Psoas muscle (tissue), 8 donors: ENCODE data around the gene PANK4. TPM values are rescaled to one million over a fixed set of nuclear protein-coding genes. Genes with fewer than 3 reads are reported as not detected.

Source experiments
- ATAC-seq, 4 donors: fragments of 200-7000 bp; cut with Tn5 transposase; one replicate each; pipeline ENCODE4 v1.9.1; 2020; ENCODE audit warnings: moderate library complexity in 3 of 4, mild to moderate bottlenecking in 2 of 4
- DNase-seq, 2 donors: peaks; one replicate each; pipeline ENCODE4 v3.0.0-alpha.2; 2020
- H3K27ac ChIP-seq: fragments of 200-600 bp; one replicate; pipeline ENCODE4 v1.8.0; 2022
- H3K27me3 ChIP-seq, 3 donors: fragments of 200-600 bp in 1 of 3; one replicate each; pipeline versions ENCODE4 v1.6.1 to v1.8.0; 2013 to 2022; ENCODE audit warnings: low read length in 2 of 3, mild to moderate bottlenecking in 2 of 3, moderate library complexity in 1 of 3; ENCODE audit not compliant: insufficient read depth in 3 of 3
- H3K36me3 ChIP-seq, 2 donors: fragments of 200-600 bp in 1 of 2; one replicate each; pipeline versions ENCODE4 v1.6.1 to v1.8.0; 2013 to 2022; ENCODE audit warnings: low read depth in 1 of 2, mild to moderate bottlenecking in 1 of 2, moderate library complexity in 1 of 2; ENCODE audit not compliant: insufficient read depth in 1 of 2
- H3K4me1 ChIP-seq: fragments of 200-600 bp; one replicate; pipeline ENCODE4 v1.8.0; 2022
- H3K4me3 ChIP-seq: fragments of 200-600 bp; one replicate; pipeline ENCODE4 v1.8.0; 2022; ENCODE audit warnings: mild to moderate bottlenecking
- H3K9me3 ChIP-seq: fragments of 200-600 bp; one replicate; pipeline ENCODE4 v1.8.0; 2022
- WGBS, 3 donors: extraction: QIAGEN DNeasy Blood & Tissue Kit; methylation state at CpG; one replicate each; pipeline versions ENCODE4 v1.1.6 to v1.1.7; 2013; 5-methylcytosine and 5-hydroxymethylcytosine counted together
- intact Hi-C, 2 donors: fragments of 100-400 bp; cut with DNase I; formaldehyde crosslinking; loops; one replicate each; pipeline versions ENCODE4 v1.11.0 to v1.14.2; 2022
- polyA plus RNA-seq, 3 donors: library from polyadenylated mRNA; stranded (reverse); fragments of 200-250 nt; gene quantifications; one replicate each; pipeline ENCODE4 v1.2.3, GENCODE V29; 2013
- total RNA-seq, 4 donors: library from RNA; stranded (reverse); fragmentation: NEBNext Ultra II Directional in 2 of 4; extraction: Animal tissue kit (Norgen Biotek cat#: 25700) in 2 of 4; gene quantifications; one replicate each; pipeline versions ENCODE4 v1.2.1 to v1.2.4, GENCODE V29; 2021 to 2023
- TF ChIP-seq, protein P1 (sequence below): fragments of 200-600 bp; IDR thresholded peaks from one replicate; pipeline ENCODE4 v1.8.0; 2022; ENCODE audit warnings: antibody characterized with exemption
- donor health status: healthy with polysubstance abuse.
- donor health status: DM: no; HTN: no; CAD: no; lungs with moderate emphysema.
- donor health status: Bipolar disorder and iron deficiency.
- donor health status: healthy.
- donor health status: DM: yes; HTN: yes; CAD: no.
- donor health status: DM: no; HTN: no; CAD: no.
- donor health status: DM: no; HTN: no; CAD: no.
- donor health status: DM: yes; HTN: yes; CAD: no.

Gene PANK4
- total and polyA plus RNA-seq, 7 donors = 29.0 to 45.1 (median 31.9) TPM

DNA sequence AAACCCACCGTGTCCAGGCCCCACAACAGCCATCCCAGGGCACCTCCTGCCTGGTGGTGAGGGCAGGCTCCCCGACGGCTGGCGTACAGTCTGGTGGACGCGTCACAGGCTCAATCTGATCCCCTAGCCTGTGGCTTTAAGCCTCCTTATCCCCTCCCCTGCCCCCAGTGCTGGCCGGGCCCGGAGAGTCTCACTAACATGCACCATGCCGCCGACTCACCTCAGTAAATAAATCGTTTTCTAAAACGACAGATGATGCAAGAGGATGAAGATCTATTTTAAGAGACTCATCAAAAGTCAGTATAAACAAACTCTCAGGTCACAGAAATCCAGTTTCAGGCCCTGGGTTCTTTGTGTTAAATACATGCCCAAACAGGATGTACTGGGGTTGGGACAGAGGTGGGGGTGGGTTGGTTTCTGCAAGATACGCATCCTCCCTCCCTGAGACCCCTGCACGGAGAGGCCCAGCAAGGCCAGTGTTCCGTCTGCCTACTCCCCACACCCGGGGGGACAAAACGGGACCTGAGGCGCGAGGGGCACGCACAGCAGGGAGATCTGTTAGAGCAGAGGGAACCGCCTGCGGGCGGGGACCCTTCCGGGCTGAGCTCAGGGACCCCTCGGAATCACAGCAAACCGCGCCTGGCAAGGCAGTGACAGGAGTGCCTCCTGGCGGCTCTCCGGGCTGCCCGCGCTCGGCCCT is 3.1 kb downstream of the PANK4 start:
- ATAC-seq = peak in 3 of 4 donors; percentile 30 to 36 (median 32)
- H3K9me3 ChIP-seq = no peaks in the 10 kb centered on the region
- H3K36me3 ChIP-seq = peaks cover 6 to 36% of the 10 kb centered on the region in 2 donors
- TF ChIP-seq, protein P1, sequence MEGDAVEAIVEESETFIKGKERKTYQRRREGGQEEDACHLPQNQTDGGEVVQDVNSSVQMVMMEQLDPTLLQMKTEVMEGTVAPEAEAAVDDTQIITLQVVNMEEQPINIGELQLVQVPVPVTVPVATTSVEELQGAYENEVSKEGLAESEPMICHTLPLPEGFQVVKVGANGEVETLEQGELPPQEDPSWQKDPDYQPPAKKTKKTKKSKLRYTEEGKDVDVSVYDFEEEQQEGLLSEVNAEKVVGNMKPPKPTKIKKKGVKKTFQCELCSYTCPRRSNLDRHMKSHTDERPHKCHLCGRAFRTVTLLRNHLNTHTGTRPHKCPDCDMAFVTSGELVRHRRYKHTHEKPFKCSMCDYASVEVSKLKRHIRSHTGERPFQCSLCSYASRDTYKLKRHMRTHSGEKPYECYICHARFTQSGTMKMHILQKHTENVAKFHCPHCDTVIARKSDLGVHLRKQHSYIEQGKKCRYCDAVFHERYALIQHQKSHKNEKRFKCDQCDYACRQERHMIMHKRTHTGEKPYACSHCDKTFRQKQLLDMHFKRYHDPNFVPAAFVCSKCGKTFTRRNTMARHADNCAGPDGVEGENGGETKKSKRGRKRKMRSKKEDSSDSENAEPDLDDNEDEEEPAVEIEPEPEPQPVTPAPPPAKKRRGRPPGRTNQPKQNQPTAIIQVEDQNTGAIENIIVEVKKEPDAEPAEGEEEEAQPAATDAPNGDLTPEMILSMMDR = no peak
- no peaks in the 10 kb centered on the region for H3K27me3 ChIP-seq
- peak overlapping the region; percentile 77 for H3K27ac ChIP-seq
- DNase-seq = peak in 1 of 2 donors; percentile 80
- H3K4me3 ChIP-seq = peak overlapping the region; percentile 77
- intact Hi-C loops = no loop called here
- H3K4me1 ChIP-seq = peaks cover 45% of the 10 kb centered on the region
- 44 to 59% (median 58%) methylated on average over 31 to 32 of the region's 32 CpGs for WGBS, 3 donors

DNA sequence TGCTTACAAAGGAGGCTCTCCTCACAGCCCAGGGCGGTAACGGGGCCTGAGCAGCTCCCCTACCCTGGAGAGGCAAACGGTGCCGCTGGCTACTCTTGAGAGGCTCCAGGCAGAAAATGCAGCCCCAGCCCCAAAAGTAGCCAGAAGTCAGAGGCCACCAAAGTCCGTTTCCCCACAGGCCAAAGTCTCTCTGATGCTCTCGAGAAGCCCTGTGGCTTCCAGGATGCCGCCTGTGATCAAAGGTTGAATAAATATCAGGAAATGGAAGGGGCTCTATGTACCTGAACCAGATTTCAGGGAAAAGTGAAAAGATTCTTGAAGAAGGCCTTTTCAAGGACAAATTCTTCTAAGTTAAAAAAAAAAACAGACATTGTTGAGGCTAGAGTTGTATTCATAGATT is 4.2 kb downstream of the PANK4 start:
- ATAC-seq (no peak), DNase-seq (no peak)
- H3K4me3 ChIP-seq = no peak overlapping the region
- H3K27ac ChIP-seq = no peak overlapping the region
- no peaks in the 10 kb centered on the region for H3K27me3 ChIP-seq
- no peaks in the 10 kb centered on the region for H3K9me3 ChIP-seq
- TF ChIP-seq, protein P1 = no peak
- WGBS, 3 donors = 91 to 93% (median 92%) methylated on average over 7 of the region's 7 CpGs
- intact Hi-C loops = no loop called here
- peaks cover 34% of the 10 kb centered on the region for H3K4me1 ChIP-seq
- peaks cover 9 to 47% of the 10 kb centered on the region in 2 donors for H3K36me3 ChIP-seq

DNA sequence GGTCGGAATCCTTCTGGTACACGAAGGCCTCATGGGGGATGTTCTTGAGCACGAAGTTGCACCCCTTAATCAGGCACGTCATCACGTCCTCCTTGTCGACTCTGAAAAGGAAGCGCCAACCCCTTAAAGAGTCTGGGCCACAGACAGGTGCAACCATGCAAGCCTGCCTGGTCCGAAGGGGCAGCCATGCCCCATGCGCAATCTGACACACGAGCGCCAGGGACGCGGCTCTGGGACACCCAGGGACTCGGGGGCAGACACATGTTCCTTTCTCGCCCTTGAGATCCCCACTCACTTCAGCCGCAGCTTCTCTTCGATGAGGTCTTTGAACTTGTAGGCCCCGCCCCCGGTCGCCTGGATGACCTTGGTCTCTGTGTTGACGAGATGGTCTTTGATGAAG is 5.6 kb downstream of the PANK4 start:
- H3K36me3 ChIP-seq = peaks cover 18 to 61% of the 10 kb centered on the region in 2 donors
- WGBS, 3 donors = 89 to 90% (median 89%) methylated on average over 21 of the region's 21 CpGs
- DNase-seq (no peak), ATAC-seq (no peak)
- H3K9me3 ChIP-seq = no peaks in the 10 kb centered on the region
- H3K27ac ChIP-seq = no peak overlapping the region
- H3K27me3 ChIP-seq = no peaks in the 10 kb centered on the region
- TF ChIP-seq, protein P1 = no peak
- no peak overlapping the region for H3K4me3 ChIP-seq
- intact Hi-C loops = no loop called here
- H3K4me1 ChIP-seq = peaks cover 27% of the 10 kb centered on the region

DNA sequence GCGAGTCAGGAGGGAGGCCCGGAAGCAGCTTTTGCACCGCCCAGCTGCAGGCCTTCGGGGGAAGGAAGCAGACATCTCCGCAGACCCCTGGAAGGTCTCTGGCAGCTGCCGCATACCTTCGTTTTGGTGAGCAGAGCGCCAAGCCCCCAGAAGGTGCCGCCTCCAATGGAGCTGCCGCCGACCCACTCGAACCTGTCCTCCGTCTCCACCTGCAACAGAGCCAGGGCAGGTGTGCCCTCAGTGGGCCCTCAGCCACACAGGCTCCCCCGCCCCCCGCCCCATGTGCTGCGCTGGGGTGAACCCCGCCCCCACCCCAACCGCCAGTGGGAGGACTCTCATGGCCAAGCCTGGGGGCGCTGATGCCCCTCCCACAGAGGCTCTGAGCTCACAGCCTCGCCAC is 6.2 kb downstream of the PANK4 start:
- 94 to 97% (median 96%) methylated on average over 13 to 20 of the region's 20 CpGs for WGBS, 3 donors
- DNase-seq (no peak), ATAC-seq (no peak)
- intact Hi-C loops = no loop called here
- no peak overlapping the region for H3K27ac ChIP-seq
- no peaks in the 10 kb centered on the region for H3K9me3 ChIP-seq
- H3K36me3 ChIP-seq = peaks cover 18 to 67% of the 10 kb centered on the region in 2 donors
- H3K4me3 ChIP-seq = no peak overlapping the region
- TF ChIP-seq, protein P1 = no peak
- H3K27me3 ChIP-seq = no peaks in the 10 kb centered on the region
- H3K4me1 ChIP-seq = peaks cover 25% of the 10 kb centered on the region

DNA sequence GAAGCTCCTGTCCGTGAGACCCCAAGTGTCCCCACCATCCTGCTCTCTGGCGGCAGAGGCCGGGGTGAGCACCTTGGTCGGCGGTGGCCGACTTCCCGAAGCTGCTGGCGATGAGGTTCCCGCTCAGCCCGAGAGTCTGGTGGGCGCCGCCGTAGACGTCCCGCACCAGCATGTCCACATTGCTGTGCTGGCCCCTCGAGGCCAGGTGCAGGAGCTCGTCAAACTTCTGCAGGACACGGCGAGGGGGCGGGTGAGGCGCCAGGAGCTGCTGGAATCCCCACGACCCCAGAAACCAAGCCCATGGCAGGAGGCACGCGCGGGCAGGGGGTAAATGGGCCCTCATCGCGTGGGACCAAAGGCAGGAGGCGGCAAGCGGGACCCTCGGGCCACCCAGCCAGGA is 6.7 kb downstream of the PANK4 start:
- Histone ChIP-seq H3K27ac (no peak overlapping the region), H3K9me3 (no peaks in the 10 kb centered on the region), H3K27me3 (no peaks in the 10 kb centered on the region), H3K4me3 (no peak overlapping the region), H3K36me3 (peaks cover 18 to 72% of the 10 kb centered on the region in 2 donors), H3K4me1 (peaks cover 20% of the 10 kb centered on the region)
- TF ChIP-seq, protein P1 = no peak
- ATAC-seq = no peak
- 92 to 94% (median 93%) methylated on average over 27 to 30 of the region's 30 CpGs for WGBS, 3 donors
- DNase-seq = no peak
- intact Hi-C loops = no loop called here
